Measurements from ENCODE around the gene EHMT2.
A peak's percentile ranks its signal among the peaks of the same experiment; 100 is the strongest.

EHMT2 gene

DNA sequence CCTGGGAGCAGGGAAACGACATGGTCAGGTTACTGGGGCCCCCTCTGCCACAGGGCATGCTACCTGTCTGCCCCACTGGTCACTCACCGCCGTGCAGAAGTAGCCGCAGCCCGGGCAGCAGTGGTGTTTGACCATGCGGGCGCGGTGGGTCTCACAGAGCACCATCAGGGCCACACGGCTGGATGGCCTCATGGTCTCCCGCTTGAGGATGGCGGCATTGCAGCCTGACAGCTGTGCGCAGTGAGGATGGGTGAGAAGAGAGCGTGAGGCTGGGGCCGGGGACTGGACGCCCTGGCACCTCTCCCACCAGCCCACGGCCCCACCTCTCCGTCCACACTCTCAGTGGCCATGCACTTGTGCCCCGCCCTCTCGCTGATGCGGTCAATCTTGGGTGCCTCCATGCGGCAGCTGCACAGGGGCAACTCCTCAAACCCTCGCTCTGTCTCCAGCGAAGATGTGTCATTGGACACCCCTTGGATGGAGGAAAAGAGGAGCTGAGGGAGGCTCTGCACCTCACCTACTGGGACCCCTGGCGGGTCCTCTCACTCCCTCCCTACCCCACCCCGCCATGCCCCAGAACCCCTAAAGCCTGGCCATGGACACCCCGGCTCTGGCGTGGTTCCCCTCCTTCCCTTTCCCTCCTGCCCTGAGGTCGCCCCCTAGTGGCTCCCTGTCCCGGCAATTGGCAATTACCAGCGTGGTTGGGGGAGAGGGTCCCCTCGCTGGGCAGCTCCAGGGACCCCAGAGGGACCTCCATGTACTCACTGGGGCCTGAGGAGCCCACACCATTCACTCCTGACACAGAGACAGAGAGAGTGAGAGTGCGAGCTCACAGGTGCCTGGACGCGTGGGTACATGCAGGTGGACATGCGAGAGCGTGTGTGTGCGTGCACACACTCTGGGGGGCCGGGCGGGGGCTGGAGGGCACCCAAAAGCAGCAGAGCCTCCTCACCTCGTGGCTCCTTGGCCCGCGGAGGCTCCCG lies 8.9 kb downstream of the EHMT2 start:
- Mint-ChIP-seq H3K27ac (no peak overlapping the region), H3K36me3 (ENCODE audit: low read depth) (peaks cover 37% of the 10 kb centered on the region), H3K9me3 (no peaks in the 10 kb centered on the region), H3K4me3 (no peak overlapping the region), H3K27me3 (no peaks in the 10 kb centered on the region), H3K4me1 (no peaks in the 10 kb centered on the region)
- DNase-seq (peak; percentile 69), ATAC-seq (no peak)

DNA sequence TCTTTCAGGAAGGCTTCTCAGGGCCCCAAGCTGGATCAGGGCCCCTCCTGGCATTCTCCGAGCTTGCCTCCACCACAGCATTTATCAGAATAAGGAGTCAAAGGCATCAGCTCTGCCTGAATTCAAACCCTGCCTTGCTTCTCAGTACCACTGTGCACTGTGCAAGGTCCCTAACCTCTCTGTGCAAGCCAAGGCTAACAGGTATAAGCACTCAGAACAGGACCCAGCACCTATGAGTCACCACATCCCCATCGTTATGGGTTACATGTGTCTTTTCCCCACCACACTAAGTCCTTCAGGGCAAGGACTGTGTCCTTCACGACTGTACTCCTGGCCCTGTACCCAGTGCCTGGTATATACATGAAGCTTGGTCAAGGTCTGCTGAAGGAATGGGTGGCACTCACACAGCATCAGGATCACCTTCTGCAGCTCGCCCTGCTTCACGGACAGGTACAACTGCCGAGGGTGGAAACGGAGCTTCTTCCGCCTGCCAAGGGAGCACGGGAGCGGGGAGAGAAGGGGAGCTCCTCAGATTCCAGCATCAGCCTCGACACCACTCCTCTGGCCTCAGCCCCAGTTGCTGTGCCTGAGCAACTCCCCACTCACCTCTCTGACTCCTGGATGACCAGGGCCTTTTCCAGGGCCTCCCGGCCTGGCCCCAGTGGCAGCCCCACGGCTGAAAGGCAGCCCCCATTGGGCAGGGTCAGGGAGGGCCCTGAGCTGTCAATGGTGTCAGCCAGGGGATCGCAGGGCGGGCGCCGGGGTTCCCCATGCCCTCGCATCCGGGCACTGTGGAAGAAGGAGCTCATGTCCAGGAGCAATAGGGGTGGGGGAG lies 10.1 kb downstream of the EHMT2 start:
- Mint-ChIP-seq H3K4me1 (no peaks in the 10 kb centered on the region), H3K36me3 (ENCODE audit: low read depth) (peaks cover 31% of the 10 kb centered on the region), H3K27ac (no peak overlapping the region), H3K4me3 (no peak overlapping the region), H3K27me3 (no peaks in the 10 kb centered on the region), H3K9me3 (no peaks in the 10 kb centered on the region)
- DNase-seq (no peak), ATAC-seq (peak; percentile 38)

DNA sequence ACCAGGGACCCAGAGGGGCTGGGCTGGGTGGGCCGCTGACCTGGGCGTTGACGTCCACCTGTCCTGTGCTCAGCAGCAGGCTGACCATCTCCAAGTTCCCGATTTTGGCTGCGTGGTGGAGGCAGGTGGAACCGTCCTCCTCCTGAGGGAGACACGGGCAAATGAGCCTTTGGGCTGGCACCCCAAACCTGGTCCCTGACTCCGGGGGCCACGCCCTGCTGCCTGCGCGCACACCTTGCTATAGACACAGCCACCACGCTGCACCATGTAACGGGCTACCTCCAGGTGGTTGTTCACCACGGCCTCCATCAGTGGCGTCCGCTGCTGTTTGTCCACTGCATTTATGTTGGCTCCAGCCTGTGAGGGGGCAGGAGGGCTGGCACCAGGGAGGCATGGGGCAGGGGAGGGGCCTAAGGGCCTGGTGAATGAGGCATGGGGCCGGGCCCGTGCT lies 10.9 kb downstream of the EHMT2 start:
- H3K36me3 Mint-ChIP-seq (ENCODE audit: low read depth), result peaks cover 29% of the 10 kb centered on the region
- H3K27ac Mint-ChIP-seq, result no peak overlapping the region
- H3K4me1 Mint-ChIP-seq, result no peaks in the 10 kb centered on the region
- no peak overlapping the region for H3K4me3 Mint-ChIP-seq
- no peaks in the 10 kb centered on the region for H3K27me3 Mint-ChIP-seq
- DNase-seq (no peak), ATAC-seq (no peak)
- no peaks in the 10 kb centered on the region for H3K9me3 Mint-ChIP-seq

DNA sequence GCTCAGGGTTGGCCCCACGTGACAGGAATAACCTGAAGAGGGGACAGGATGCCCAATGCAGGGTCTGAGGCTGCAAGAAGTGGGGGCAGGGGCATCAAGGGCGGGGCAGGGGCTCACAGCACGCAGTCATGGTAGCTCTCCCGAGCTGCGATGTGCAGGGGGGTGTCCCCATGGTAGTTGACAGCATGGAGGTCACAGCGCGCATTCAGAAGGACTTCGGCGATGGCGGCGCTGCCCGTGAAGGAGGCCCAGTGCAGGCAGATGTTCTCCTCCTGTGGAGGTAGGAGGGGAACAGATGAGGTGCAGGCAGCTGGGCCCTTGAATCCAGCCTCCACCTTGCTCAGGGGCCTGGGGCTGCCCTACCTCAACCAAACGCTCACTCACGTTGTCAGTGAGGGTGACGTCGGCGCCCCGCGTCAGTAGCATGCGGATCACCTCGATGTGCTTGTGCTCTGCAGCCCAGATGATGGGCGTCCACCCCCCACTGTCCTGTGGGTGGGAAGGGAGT lies 12.9 kb downstream of the EHMT2 start:
- DNase-seq (no peak), ATAC-seq (no peak)
- no peaks in the 10 kb centered on the region for H3K9me3 Mint-ChIP-seq
- H3K4me1 Mint-ChIP-seq, result no peaks in the 10 kb centered on the region
- H3K27ac Mint-ChIP-seq, result no peak overlapping the region
- H3K36me3 Mint-ChIP-seq (ENCODE audit: low read depth), result peaks cover 26% of the 10 kb centered on the region
- H3K27me3 Mint-ChIP-seq, result no peaks in the 10 kb centered on the region
- H3K4me3 Mint-ChIP-seq, result no peak overlapping the region

DNA sequence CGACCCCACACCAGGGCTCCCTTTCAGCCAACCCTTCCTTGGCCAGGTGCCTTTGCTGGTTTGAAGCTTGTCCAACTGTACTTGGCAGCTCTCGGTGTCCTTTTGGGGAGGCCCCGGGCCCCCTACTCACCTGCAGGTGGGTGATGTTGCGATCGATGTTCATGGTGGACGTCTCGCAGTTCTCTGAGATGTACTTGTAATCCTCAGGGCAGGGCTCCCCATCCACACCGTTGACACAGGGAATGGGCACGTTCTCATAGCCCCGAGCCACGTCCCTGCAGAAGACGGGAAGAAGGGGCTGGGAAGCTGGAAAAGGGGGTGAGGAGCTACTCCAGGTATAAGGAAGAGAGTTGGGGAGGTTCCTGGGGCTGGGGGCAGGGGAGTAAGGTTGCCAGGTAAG lies 13.8 kb downstream of the EHMT2 start:
- H3K4me1 Mint-ChIP-seq, result no peaks in the 10 kb centered on the region
- H3K36me3 Mint-ChIP-seq (ENCODE audit: low read depth), result peaks cover 24% of the 10 kb centered on the region
- no peak overlapping the region for H3K4me3 Mint-ChIP-seq
- ATAC-seq, result no peak
- no peak overlapping the region for H3K27ac Mint-ChIP-seq
- DNase-seq, result no peak
- H3K9me3 Mint-ChIP-seq, result no peaks in the 10 kb centered on the region
- no peaks in the 10 kb centered on the region for H3K27me3 Mint-ChIP-seq

DNA sequence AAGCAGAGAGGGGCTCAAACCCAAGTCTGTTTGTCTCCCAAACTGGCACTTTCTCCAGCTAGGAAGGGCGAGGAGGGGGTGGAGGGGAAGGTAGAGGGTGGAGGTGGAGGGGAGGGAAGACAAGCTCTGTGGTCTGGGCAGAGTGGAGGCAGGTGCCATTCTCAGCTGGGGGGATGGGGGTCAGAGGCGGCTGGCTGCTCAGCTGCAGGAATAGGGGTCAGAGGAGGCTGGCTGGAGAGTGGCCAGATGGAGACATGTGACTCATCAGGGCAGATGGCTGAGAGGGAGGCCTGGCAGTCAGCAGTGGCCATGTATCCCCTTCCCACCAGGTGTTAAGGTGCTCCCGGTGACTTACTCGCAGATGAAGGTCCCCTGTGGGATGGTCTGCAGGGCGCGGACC lies 15.2 kb downstream of the EHMT2 start:
- DNase-seq (no peak), ATAC-seq (no peak)
- no peaks in the 10 kb centered on the region for H3K4me1 Mint-ChIP-seq
- H3K9me3 Mint-ChIP-seq, result no peaks in the 10 kb centered on the region
- peaks cover 21% of the 10 kb centered on the region for H3K36me3 Mint-ChIP-seq (ENCODE audit: low read depth)
- no peaks in the 10 kb centered on the region for H3K27me3 Mint-ChIP-seq
- no peak overlapping the region for H3K27ac Mint-ChIP-seq
- no peak overlapping the region for H3K4me3 Mint-ChIP-seq

GRCh38 chr6:31881136-31881859 lies 16.2 kb downstream of the EHMT2 start:
- DNase-seq, result no peak
- Mint-ChIP-seq H3K9me3 (no peaks in the 10 kb centered on the region), H3K4me3 (no peak overlapping the region), H3K36me3 (ENCODE audit: low read depth) (peaks cover 18% of the 10 kb centered on the region), H3K27me3 (no peaks in the 10 kb centered on the region), H3K27ac (peak overlapping the region; percentile 35), H3K4me1 (no peaks in the 10 kb centered on the region)
- ATAC-seq, result no peak

- Mint-ChIP-seq H3K4me1 (no peaks in the 10 kb centered on the region), H3K36me3 (ENCODE audit: low read depth) (peaks cover 13% of the 10 kb centered on the region)
These were observed 16.9 kb downstream of the EHMT2 start for GRCh38 chr6:31880616-31881015.

DNA sequence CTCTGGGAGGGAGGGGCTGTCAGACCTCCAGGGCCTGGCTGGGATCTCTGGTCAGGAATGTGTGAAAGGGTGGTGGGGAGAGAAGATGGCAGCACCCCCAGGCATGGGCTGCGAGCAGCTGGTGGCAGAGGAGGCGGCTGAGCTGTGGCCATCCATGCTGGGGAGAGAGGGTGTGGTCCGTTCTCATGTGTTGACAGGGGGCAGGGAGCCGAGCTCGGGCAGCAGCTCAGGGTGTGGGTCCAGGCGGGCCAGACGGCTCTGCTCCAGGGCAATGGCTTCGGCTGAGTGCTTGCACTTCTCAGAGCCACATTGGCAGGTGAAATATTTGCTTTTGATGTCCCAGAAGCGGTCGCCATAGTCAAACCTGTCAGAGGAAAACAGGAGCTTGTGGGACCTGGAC lies 17.6 kb downstream of the EHMT2 start:
- Mint-ChIP-seq H3K27me3 (no peaks in the 10 kb centered on the region), H3K9me3 (no peaks in the 10 kb centered on the region), H3K4me1 (no peaks in the 10 kb centered on the region), H3K4me3 (no peak overlapping the region), H3K27ac (no peak overlapping the region), H3K36me3 (ENCODE audit: low read depth) (peaks cover 11% of the 10 kb centered on the region)
- DNase-seq, result no peak
- no peak for ATAC-seq

More at GRCh38 chr6:31880616-31881015, 16.9 kb downstream of the EHMT2 start:
- Mint-ChIP-seq H3K4me3 (no peak overlapping the region), H3K27ac (no peak overlapping the region), H3K9me3 (no peaks in the 10 kb centered on the region), H3K27me3 (no peaks in the 10 kb centered on the region)
- ATAC-seq (no peak), DNase-seq (no peak)

DNA sequence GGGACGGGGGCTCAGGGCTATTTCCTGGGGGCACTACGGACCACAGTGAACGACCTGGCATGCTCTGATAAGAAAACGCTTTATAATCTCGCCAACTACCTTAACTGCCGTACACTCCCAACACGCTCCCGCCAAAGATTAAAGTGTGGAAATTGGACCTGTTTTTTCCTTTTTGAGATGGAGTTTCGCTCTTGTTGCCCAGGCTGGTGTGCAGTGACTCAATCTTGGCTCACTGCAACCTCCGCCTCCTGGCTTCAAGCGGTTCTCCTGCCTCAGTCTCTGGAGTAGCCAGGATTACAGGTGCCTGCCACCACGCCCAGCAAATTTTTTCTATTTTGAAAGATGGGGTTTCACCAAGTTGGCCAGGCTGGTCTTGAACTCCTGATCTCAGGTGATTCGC lies 18.4 kb downstream of the EHMT2 start:
- H3K9me3 Mint-ChIP-seq, result no peaks in the 10 kb centered on the region
- H3K27ac Mint-ChIP-seq, result no peak overlapping the region
- H3K27me3 Mint-ChIP-seq, result no peaks in the 10 kb centered on the region
- peaks cover 11% of the 10 kb centered on the region for H3K36me3 Mint-ChIP-seq (ENCODE audit: low read depth)
- H3K4me1 Mint-ChIP-seq, result no peaks in the 10 kb centered on the region
- ATAC-seq (no peak), DNase-seq (no peak)
- H3K4me3 Mint-ChIP-seq, result no peak overlapping the region

GRCh38 chr6:31878726-31879125 lies 18.8 kb downstream of the EHMT2 start, which contains the start of gene SLC44A4:
SLC44A4 (minus strand) TSS chr6:31878997; CDS start chr6:31878980, 17 bp downstream.
- H3K9me3 Mint-ChIP-seq, result no peaks in the 10 kb centered on the region
- no peak within 1 kb of the TSS for H3K27ac Mint-ChIP-seq
- H3K36me3 Mint-ChIP-seq (ENCODE audit: low read depth), result peaks cover 11% of the 10 kb centered on the region
- no peak within 1 kb of the TSS for H3K4me3 Mint-ChIP-seq
- ATAC-seq, result no peak
- no peaks in the 10 kb centered on the region for H3K27me3 Mint-ChIP-seq
- no peak for DNase-seq
- no peaks in the 10 kb centered on the region for H3K4me1 Mint-ChIP-seq

DNA sequence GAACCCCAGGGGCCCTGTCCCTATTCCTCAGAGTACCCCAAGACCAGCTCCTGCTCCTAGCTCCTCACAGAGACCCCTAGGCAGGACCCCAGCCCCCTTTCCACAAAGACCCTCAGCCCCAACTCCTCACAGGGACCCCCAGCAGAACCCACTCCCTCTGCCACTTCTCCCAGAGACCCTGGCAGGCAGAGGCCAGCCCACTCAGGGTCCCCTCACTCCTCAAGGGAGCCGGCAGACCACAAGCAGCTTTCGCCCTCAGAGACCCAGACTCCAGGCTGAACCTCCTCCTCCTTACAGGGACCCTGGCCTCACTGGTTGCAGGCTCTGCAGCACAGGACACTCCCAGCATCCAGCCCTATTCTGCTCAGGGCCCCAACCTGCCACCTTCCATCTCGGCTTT lies 19.3 kb downstream of the EHMT2 start:
- no peak overlapping the region for H3K27ac Mint-ChIP-seq
- H3K4me3 Mint-ChIP-seq, result no peak overlapping the region
- H3K4me1 Mint-ChIP-seq, result no peaks in the 10 kb centered on the region
- no peaks in the 10 kb centered on the region for H3K27me3 Mint-ChIP-seq
- H3K9me3 Mint-ChIP-seq, result no peaks in the 10 kb centered on the region
- DNase-seq (no peak), ATAC-seq (no peak)
- peaks cover 11% of the 10 kb centered on the region for H3K36me3 Mint-ChIP-seq (ENCODE audit: low read depth)

- no peak overlapping the region for H3K4me3 Mint-ChIP-seq
- no peak overlapping the region for H3K27ac Mint-ChIP-seq
- no peaks in the 10 kb centered on the region for H3K27me3 Mint-ChIP-seq
- ATAC-seq (peak; percentile 26), DNase-seq (no peak)
- peaks cover 11% of the 10 kb centered on the region for H3K36me3 Mint-ChIP-seq (ENCODE audit: low read depth)
- no peaks in the 10 kb centered on the region for H3K9me3 Mint-ChIP-seq
- no peaks in the 10 kb centered on the region for H3K4me1 Mint-ChIP-seq
These were observed 19.8 kb downstream of the EHMT2 start for GRCh38 chr6:31877651-31878161.

GRCh38 chr6:31877125-31877650 lies 20.3 kb downstream of the EHMT2 start:
- H3K4me1 Mint-ChIP-seq, result no peaks in the 10 kb centered on the region
- ATAC-seq, result no peak
- no peaks in the 10 kb centered on the region for H3K9me3 Mint-ChIP-seq
- H3K27ac Mint-ChIP-seq, result no peak overlapping the region
- no peak overlapping the region for H3K4me3 Mint-ChIP-seq
- no peaks in the 10 kb centered on the region for H3K27me3 Mint-ChIP-seq
- H3K36me3 Mint-ChIP-seq (ENCODE audit: low read depth), result peaks cover 11% of the 10 kb centered on the region
- DNase-seq, result no peak
